Neural cell (in vitro differentiated cells): ENCODE measurements around the gene SH3RF3. TPM values are rescaled to one million over a fixed set of nuclear protein-coding genes. Genes with fewer than 3 reads are reported as not detected.

Source experiments
- H2AFZ ChIP-seq: fragments of 200-600, 300-800 bp; sonication (generic), shearing (Covaris generic); 2 replicates; pipeline ENCODE4 v1.6.0; 2014; ENCODE audit warnings: low read depth, mild to moderate bottlenecking, antibody characterized with exemption, low read length, moderate library complexity
- H3F3A ChIP-seq: fragments of 200-600 bp; shearing (Covaris generic); 2 replicates; pipeline ENCODE4 v1.6.1; 2016; ENCODE audit warnings: mild to moderate bottlenecking, moderate library complexity, mixed read lengths, antibody characterized with exemption, low read length; ENCODE audit not compliant: insufficient read depth, poor library complexity, severe bottlenecking
- H3K27ac ChIP-seq: fragments of 200-600, 300-800 bp; sonication (generic), shearing (Covaris generic); 2 replicates; pipeline ENCODE4 v1.5.1; 2014; ENCODE audit warnings: mild to moderate bottlenecking, low read length, moderate library complexity
- H3K27me3 ChIP-seq: fragments of 300-800, 200-600 bp; sonication (generic), shearing (Covaris generic); 2 replicates; pipeline ENCODE4 v1.6.0; 2014; ENCODE audit warnings: mild to moderate bottlenecking, low read depth, low read length, moderate library complexity; ENCODE audit not compliant: insufficient read depth
- H3K36me3 ChIP-seq: fragments of 300-800, 200-600 bp; sonication (generic), shearing (Covaris generic); 2 replicates; pipeline ENCODE4 v1.5.1; 2014; ENCODE audit warnings: mild to moderate bottlenecking, antibody characterized with exemption, low read length, moderate library complexity; ENCODE audit not compliant: insufficient read depth
- H3K4me2 ChIP-seq: fragments of 300-800, 200-600 bp; sonication (generic), shearing (Covaris generic); 2 replicates; pipeline ENCODE4 v1.6.0; 2014; ENCODE audit warnings: mild to moderate bottlenecking, low read length
- H3K4me3 ChIP-seq: fragments of 300-800, 200-600 bp; sonication (generic), shearing (Covaris generic); 2 replicates; pipeline ENCODE4 v1.5.1; 2014; ENCODE audit warnings: mild to moderate bottlenecking, low read length, moderate library complexity
- H3K79me2 ChIP-seq: fragments of 200-600 bp; shearing (Covaris generic); replicated peaks from 2 replicates; pipeline ENCODE4 v1.6.0; 2014; ENCODE audit warnings: mild to moderate bottlenecking, low read length, moderate library complexity; ENCODE audit not compliant: insufficient read depth
- H3K9ac ChIP-seq: fragments of 300-800, 200-600 bp; sonication (generic), shearing (Covaris generic); 2 replicates; pipeline ENCODE4 v1.6.1; 2016; ENCODE audit warnings: mild to moderate bottlenecking, low read length, mixed read lengths
- H3K9me2 ChIP-seq: fragments of 200-600 bp; shearing (Covaris generic); 2 replicates; pipeline ENCODE4 v1.6.1; 2016; ENCODE audit warnings: mild to moderate bottlenecking, low read length, mixed read lengths; ENCODE audit not compliant: insufficient read depth
- H3K9me3 ChIP-seq: fragments of 200-600, 300-800 bp; sonication (generic), shearing (Covaris generic); 2 replicates; pipeline ENCODE4 v1.6.1; 2016; ENCODE audit warnings: mild to moderate bottlenecking, mixed run types, low read length, moderate library complexity, mixed read lengths
- H4K20me1 ChIP-seq: fragments of 200-600 bp; shearing (Covaris generic); 2 replicates; pipeline ENCODE4 v1.6.1; 2016; ENCODE audit warnings: mild to moderate bottlenecking, mixed run types; ENCODE audit not compliant: insufficient read depth
- EP300 ChIP-seq: fragments of 450-650 bp; conservative IDR thresholded peaks from 2 replicates; pipeline ENCODE4 v1.6.1; 2014; ENCODE audit warnings: antibody characterized with exemption, mild to moderate bottlenecking, moderate library complexity; ENCODE audit not compliant: poor library complexity, severe bottlenecking
- EZH2 ChIP-seq: fragments of 200-600, 300-800 bp; shearing (Covaris generic), sonication (generic); IDR thresholded peaks from 2 replicates; pipeline ENCODE4 v1.6.1; 2014; ENCODE audit warnings: antibody characterized with exemption, low read length, borderline replicate concordance, mild to moderate bottlenecking; ENCODE audit not compliant: insufficient read depth, poor library complexity, severe bottlenecking
- MXI1 ChIP-seq: fragments of 450-650 bp; conservative IDR thresholded peaks from 2 replicates; pipeline ENCODE4 v1.6.1; 2014; ENCODE audit warnings: antibody characterized with exemption, mild to moderate bottlenecking; ENCODE audit not compliant: poor library complexity, severe bottlenecking
- POLR2AphosphoS5 ChIP-seq: IDR thresholded peaks from 2 replicates; pipeline ENCODE4 v1.6.1; 2012
- RAD21 ChIP-seq: fragments of 450-650 bp; conservative IDR thresholded peaks from 2 replicates; pipeline ENCODE4 v1.6.1; 2014; ENCODE audit warnings: antibody characterized with exemption, mild to moderate bottlenecking, moderate library complexity
- REST ChIP-seq: IDR thresholded peaks from 2 replicates; pipeline ENCODE4 v1.6.1; 2012; ENCODE audit warnings: borderline replicate concordance
- SMC3 ChIP-seq: fragments of 450-650 bp; conservative IDR thresholded peaks from 2 replicates; pipeline ENCODE4 v1.6.1; 2014; ENCODE audit warnings: antibody characterized with exemption, mild to moderate bottlenecking, moderate library complexity; ENCODE audit not compliant: poor library complexity
- TAF1 ChIP-seq: IDR thresholded peaks from 2 replicates; pipeline ENCODE4 v1.6.1; 2012; ENCODE audit warnings: low read depth
- polyA plus RNA-seq: library from polyadenylated mRNA; depleted of rRNA; stranded (reverse); fragments of >200 nt; gene quantifications from 2 replicates; pipeline ENCODE4 v1.2.3, GENCODE V29; 2014
- TF ChIP-seq, protein P1 (sequence below): fragments of 450-650 bp; IDR thresholded peaks from 2 replicates; pipeline ENCODE4 v1.5.1; 2014; ENCODE audit warnings: antibody characterized with exemption, mild to moderate bottlenecking, moderate library complexity; ENCODE audit not compliant: poor library complexity, severe bottlenecking

The SH3RF3 gene
- polyA plus RNA-seq, 1 donor from 2014 or later: 0.53 TPM

DNA sequence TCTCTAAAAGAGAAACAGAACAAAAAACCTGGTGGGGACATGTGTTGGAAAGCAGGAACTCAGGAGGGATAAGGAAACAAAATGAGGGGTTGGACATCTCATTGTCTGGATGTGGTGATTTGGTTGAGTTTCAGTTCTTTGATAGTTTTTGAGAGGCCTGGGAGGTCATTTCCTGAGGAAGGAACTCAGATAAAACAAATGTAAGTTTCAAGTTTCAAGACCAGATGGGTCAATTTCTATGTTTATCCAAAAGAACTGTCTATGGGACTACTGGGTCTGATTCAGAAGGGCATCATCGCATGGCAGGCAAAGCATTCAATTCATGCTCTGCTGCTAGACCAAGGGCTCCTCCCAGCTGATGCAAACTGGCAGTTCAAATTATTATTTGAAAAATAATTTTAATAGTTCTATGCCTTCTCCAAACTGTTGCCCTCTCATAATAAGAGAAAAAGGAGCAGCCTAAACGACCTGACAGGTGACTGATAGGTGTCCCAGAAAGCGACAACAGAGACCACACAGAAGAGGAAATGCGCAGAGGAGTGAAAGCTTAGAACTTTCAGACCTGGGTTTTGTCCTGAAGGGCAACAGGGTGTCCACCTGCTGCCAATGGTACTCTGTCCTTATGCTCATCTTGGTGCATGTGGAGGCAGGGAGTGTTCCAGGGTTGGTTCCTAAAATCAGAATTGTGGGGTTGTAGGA, 39.3 kb upstream of the SH3RF3 start:
- H3K9me2 ChIP-seq: no peaks in the 10 kb centered on the region
- H3K9me3 ChIP-seq: no peaks in the 10 kb centered on the region
- no peak overlapping the region for H3K4me3 ChIP-seq
- no peak overlapping the region for H2AFZ ChIP-seq
- no peaks in the 10 kb centered on the region for H3K79me2 ChIP-seq
- H4K20me1 ChIP-seq: no peaks in the 10 kb centered on the region
- no peaks in the 10 kb centered on the region for H3K36me3 ChIP-seq
- no peaks in the 10 kb centered on the region for H3K27me3 ChIP-seq
- H3K4me2 ChIP-seq: no peak overlapping the region
- TF ChIP-seq REST (no peak), POLR2AphosphoS5 (no peak), RAD21 (no peak), EZH2 (no peak), SMC3 (no peak), EP300 (no peak), TAF1 (no peak), MXI1 (no peak)
- TF ChIP-seq, protein P1, sequence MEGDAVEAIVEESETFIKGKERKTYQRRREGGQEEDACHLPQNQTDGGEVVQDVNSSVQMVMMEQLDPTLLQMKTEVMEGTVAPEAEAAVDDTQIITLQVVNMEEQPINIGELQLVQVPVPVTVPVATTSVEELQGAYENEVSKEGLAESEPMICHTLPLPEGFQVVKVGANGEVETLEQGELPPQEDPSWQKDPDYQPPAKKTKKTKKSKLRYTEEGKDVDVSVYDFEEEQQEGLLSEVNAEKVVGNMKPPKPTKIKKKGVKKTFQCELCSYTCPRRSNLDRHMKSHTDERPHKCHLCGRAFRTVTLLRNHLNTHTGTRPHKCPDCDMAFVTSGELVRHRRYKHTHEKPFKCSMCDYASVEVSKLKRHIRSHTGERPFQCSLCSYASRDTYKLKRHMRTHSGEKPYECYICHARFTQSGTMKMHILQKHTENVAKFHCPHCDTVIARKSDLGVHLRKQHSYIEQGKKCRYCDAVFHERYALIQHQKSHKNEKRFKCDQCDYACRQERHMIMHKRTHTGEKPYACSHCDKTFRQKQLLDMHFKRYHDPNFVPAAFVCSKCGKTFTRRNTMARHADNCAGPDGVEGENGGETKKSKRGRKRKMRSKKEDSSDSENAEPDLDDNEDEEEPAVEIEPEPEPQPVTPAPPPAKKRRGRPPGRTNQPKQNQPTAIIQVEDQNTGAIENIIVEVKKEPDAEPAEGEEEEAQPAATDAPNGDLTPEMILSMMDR: no peak
- H3K9ac ChIP-seq: no peak overlapping the region
- no peak overlapping the region for H3K27ac ChIP-seq
- no peaks in the 10 kb centered on the region for H3F3A ChIP-seq

GRCh38 chr2:109091526-109091925, 37.5 kb upstream of the SH3RF3 start:
- Histone ChIP-seq H3F3A (no peaks in the 10 kb centered on the region), H3K36me3 (no peaks in the 10 kb centered on the region), H2AFZ (no peak overlapping the region), H3K9me3 (no peaks in the 10 kb centered on the region), H3K4me2 (no peak overlapping the region), H4K20me1 (no peaks in the 10 kb centered on the region), H3K27ac (no peak overlapping the region), H3K27me3 (no peaks in the 10 kb centered on the region), H3K79me2 (no peaks in the 10 kb centered on the region), H3K9ac (no peak overlapping the region), H3K9me2 (no peaks in the 10 kb centered on the region), H3K4me3 (no peak overlapping the region)
- no peak for TF ChIP-seq TAF1
- TF ChIP-seq RAD21: no peak
- TF ChIP-seq EP300: no peak
- TF ChIP-seq POLR2AphosphoS5: no peak
- TF ChIP-seq EZH2: no peak
- TF ChIP-seq, protein P1: no peak
